Activated CD4-positive, CD25-positive, alpha-beta regulatory T cell (primary cell): Measurements from ENCODE around the gene DENND1A.
"Not testable (repeated sequence)": the region's sequence is repeated elsewhere in the genome, so short reads cannot be mapped to it uniquely, and the experiment has no call there.

Experiments
- DNase-seq, 4 experiments: peaks; one replicate each; lab custom pipeline; 2025; lab: John Stamatoyannopoulos, UW

Gene DENND1A

DNA sequence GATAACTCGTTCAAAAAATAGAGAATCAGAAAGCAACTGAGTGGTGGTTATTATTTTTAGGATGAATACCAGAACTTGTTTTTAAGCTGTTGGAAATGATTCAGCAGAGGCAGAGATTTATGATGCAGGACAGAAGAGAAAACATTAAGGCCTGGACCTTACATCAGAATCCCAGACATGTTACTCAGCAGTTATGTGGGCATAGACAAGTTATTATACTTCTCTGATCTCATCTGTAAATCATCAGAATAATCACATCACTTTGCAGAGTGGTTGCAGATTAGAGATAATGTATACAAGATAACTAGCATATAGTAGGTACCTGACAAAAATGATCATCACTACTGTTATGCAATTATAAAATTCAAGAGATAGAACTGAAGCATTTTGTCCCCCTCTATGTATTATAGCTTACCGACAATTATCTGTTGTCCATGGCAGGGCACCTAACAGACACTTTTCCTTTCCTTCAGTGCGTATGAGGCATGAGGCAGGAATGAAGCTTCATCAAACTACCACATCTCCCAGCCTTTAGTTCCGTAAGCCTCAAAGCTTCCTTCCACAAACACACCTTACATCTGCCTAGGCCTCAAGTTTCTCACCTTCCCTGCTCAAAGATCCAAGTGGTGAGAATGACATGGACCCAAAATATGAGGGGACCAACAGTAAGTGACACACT lies 165.9 kb downstream of the DENND1A start:
- no peak for DNase-seq

DNA sequence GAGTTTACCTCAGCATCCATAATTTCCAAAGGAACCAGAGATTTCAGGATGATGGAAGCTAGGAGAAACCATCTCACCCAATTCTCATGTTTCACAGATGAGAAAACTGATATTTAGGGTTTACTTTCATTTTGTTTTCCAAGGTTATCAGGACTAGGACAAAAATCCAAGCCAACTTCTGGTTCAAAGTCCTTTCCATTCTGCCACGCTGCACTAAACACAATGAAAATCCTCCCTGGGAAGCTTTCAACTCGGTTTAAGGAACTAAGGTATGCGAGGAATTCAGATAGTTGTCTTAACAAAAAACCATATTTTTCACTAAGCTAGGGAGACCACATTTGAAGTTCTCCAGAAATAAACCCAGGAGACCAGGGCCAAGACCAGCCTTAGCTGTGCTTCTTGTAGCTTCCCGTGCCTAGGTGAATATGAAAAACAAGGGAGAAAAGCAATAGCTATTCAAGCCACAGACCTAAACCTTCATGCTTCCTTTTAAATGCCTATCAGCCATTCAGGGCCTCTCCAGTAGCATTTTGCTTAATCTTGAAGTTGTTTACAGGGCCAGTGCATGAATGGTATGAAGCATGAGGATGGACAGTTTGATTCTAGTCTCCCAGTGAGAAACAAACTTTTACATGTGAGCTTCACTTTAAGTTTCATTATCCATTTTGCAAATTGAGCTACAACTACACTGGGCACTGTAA lies 167.9 kb downstream of the DENND1A start:
- DNase-seq = no peak

DNA sequence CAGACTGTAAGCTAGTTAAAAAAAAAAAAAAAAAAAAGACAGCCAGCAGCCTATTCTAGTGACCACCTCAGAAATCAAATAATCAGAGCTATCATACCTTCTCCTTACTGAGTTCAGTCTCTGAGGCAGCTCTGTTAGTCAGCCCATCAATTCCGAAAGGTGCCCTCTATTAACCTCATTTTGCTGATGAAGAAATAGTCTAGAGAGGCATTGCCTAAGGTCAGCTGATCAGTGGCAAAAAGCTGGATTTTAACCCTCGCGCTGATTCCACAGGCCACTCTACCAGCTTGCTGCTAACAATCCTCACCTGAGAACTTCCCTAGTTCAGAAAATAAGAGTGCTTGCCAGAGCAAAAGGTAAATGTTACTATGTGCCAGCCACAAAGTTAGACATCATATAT lies 172.0 kb downstream of the DENND1A start:
- DNase-seq = no peak

DNA sequence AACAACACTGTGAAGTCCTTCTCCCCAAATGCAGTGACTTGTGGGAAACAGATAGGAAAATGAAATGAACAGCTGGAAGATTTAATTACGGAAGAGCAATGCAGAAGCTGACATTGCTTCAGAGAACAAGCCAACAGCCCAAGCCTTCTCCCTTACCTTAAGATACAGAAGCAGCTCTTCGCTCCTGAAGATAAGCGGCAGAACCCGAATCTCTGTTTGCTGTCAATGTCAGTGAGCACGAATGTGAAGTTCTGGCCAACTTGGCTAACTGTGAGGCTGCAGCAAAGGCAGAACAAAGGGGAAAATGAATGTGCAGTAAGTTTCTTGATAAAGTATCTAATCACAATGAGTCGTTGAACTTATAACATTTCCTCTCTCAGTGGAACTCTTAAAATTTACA lies 172.4 kb downstream of the DENND1A start:
- no peak for DNase-seq

DNA sequence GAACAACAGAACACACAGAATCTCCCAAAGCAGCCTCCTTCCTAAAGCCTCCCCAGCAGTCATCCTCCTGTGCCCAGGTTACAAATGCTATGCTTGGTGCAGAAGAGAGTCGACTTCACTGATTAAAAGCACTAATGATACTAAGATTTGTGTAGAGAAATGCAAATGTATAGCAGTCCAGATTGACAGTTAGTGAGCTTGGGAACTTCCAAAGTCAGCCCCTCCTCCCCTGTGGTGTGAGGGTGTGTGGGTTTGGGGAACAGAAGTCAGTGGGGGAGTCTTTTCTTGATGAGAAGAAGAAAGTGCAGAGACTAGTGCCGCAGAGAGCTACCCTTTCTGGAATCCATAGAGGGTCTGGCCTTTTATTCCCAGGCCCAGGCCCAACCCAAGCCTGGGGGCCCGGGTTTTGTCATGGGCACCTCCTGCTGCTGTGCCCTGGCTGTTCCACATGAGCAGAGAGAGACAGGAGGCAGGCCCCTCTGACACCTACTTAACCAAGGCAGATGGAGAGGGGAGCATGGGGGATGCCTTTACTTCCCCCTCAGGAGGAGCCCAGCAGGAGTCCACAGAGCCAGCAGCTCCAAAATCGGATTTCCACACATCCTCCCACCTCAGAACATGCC lies 173.3 kb downstream of the DENND1A start:
- no peak for DNase-seq

DNA sequence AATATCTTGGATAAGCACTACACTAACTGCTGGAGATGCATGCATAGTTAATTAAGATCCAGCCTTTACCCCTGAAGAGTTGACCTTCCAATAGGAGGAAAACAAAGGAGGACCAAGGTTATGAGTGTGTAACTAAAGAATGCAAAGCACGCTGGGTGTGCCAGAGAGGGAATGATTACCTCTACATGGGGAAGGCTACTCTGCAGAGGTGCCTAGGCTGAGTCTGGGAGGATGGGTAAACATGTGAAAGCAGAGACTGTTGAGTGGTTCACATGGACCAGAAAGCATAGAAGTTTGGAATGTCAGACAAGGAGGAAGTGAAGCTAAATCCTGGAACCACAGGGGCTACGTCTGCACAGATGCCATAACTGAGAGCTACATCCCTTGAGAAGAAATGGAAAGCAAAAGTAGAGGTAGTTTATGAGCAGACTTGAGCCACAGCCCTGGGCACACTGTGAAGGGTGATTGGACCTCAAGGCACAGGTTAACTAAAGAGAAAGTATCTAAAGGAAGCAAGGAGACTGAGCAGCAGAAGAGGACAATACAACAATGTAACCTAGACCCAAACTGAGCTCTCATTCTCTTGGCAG lies 176.2 kb downstream of the DENND1A start:
- no peak for DNase-seq

DNA sequence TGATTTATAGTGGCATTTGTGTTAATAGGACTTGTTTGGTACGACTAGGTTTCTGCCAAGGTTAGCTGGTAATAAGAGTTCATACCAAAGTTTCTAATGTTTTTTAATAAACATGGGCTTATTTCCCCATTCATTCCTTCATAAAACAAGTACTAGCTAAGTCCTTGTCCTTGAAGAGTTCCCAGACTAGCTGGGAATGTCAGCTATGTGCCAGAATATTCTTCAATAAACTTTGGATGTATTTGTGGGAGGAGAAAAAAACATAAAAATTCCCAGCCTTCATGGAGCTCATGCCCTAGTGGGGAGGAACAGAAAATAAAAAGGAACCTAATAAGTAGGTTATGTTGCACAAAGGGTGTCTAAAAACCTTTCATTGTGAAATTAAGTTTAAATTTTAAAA lies 176.9 kb downstream of the DENND1A start:
- DNase-seq = no peak

DNA sequence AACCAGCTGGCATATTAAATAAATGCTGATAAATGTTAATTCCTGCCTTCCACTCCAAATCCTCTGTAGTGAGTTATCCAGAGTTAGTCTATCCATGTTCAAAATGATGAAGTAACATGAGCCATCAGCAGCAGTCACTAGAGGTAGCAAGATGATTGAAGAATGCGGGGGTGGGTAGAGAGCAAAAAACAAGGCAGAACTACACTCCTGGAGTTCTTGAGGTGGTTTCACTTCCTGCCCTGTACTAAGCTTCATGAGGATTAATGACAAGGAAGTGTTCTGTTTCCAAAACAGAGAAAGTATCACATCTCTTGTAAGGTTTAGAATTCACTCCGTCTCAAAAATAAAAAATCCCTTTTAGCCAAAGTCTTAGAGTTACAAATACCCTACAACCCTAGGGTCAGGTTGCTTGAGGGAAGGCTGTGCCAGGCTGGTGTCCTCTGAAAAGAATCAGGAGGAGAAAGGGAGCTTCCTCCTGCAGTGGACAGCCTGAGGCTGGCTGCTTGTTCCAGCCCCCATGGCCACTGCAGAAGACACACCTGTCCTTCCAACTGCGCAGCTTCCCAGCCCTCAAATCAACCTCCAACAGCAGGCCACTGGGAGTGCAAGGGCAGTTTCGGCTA lies 180.2 kb downstream of the DENND1A start:
- DNase-seq = no peak

DNA sequence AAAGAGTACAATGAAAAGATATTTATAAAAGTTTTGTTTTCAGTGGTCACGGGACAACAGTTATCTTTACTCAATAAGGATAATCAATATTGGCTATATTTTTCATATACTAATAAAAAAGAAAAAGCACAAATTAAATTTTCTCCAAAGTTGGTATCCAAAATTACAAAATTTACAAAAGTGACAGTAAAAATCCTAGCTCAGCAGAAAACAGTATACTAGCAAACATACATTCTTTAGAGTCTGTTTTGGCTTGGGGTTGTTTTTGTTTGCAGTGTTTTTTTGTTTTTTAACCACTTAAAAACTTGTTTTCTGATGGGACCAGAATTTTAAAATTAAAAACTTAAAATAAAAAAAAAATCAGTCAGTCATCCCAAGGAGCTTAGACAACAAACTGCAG lies 183.2 kb downstream of the DENND1A start:
- DNase-seq = no peak

DNA sequence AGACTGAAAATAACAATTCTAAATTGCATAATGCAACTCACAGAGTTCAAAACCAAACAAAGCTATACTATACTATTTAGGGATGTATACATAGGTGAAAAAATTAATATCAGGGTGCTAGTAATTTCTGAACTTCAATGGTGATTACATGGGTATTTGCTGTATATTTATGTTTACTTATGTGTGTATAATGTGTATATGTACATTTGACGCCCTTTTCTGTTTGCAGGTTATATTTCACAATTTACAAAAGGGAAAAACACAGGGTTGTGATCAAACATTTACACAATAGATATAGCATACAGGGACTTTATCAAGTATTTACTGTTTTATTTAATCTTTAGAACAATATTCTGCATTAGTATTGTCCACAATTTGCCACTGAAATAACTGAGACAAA lies 184.0 kb downstream of the DENND1A start:
- no peak for DNase-seq

DNA sequence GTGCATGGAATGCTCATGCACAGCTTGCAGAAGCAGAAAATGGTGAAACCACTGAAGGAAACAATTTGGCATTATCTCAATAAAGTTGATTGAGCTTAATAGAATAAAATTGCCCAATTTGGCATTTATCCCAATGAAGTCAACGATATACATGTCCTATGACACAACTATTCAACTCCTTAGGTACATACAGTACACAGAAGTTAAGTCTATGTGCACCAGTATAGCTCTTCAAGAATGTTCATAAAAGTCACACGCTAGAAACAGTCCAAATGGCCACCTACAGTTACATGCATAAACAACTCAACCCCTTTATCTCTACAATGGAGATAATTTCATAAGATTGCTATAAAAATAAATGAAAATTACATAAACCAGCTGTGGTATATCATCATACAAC lies 184.5 kb downstream of the DENND1A start:
- no peak for DNase-seq

DNA sequence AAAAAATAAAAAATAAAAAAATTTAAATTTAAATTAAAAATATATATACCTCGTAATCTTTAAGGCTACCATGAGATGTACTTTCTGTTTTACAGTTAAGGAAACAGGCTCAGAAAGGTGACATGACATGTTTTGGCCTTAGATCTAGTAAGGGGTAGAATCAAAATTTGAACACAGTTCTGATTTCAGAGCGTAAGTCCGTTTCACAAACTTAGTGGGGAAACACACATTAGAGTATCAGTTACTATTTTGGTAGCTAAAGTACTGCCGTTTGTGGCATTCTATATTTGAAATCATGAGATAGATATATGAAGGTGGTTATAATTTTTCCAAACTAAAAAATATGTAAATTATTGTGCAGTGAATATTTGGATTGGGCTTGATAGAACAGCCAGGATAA lies 186.2 kb downstream of the DENND1A start:
- DNase-seq = no peak

DNA sequence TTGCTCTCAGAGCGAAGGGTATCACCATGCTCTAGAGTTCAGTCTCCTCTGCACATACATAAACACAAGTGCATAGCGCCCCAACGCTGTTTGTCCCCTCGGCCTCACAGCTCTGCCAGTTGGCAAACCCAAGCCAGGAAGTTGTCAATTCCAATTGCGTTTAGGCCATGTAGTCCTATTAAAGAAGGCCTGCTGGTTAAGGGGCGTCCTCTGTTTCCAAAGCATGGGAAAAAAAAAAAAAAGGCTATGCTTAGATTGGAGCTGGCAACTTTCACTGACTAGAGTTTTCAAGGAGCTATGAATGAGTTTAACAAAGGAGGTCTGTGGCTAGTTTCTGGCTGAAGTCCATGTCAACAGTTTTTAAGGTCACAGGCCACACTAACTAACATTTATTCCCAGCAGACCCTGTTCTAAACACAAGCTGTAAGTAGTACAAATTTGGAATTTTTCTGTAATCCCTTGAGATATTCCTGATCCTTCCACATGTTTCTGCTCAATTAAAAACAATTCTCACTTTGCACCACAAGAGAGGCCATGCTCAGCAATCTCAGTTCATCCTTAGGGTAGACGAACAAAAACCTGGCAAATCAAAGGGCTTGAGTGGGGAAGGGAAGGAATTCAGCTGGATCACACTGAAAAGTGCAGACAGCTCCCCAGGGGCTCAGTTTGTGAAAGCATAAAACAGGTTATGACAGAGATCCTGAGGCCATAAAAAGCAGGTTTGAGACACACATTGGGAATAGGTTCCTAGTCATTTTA lies 187.7 kb downstream of the DENND1A start:
- DNase-seq = no peak

DNA sequence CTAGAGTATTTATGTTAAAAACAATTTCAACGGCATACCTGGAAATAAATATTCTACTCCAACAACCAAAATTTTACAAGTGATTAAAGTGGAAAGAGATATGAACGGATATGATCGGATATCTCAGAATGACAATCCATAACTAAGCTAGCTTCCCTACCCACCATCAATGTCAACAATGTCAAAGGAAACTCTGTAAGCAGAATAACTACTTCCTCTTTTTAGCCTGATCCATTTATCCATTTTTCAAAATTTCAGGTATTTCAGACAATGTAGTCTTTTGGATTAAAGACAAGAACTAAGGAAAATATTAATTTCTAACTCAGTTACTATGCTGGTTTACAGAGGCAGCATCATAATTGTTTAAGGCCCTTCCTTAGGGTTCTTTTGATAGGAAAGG lies 188.7 kb downstream of the DENND1A start:
- no peak for DNase-seq

DNA sequence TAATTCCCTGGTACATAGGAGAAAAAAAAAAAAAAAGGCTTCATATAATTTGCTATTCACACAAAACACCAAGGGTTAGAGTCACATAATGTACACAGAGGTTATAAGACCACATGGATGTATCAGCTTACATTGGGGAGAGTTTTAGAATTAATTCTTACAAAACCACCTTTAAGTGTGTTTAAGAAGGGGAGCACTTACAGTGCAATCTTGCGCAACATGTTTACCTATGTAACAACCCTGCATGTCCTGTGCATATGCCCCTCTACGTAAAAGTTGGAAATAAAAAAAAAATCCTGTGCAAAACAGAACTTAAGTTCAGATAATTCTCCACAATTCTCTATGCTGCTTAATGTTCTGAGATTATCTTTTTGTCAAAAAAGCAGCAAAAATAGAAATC lies 190.0 kb downstream of the DENND1A start:
- DNase-seq = no peak

DNA sequence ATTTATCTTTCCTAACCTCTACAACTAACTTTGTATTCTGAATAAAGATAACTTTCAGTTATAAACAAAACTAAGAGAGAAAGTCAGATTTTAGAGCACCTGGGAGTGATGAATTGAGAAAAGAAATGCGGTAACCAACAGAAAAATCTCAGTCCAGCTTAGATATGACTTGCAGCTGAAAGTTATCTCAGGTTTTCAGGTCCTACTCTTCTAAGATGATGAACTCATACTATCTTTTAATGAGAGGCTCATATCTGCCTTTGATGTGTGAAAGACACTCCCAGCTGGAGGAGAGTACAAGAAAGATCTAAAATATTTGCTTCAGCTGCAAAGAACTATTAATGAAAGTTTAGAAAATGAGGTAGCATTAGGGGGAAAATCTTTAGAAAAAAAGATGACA lies 190.5 kb downstream of the DENND1A start:
- DNase-seq = no peak

DNA sequence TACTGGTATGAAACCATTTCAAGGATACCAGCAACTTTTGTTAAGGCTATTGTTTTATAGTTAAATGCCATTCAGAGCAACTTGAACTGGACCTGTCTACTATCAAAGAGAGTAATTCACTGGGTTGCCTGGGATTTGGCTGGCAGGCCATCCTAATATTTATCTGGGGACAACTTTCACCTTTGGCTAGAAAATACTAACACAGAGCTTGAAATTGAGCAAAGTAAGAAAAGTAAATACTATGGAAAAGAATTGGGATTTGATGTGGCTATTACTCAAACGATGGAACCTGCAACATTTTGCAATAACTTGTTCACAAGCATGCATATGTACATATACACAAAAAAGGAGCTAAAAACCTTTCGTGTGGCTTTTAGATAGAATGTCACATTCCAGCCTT lies 191.3 kb downstream of the DENND1A start:
- no peak for DNase-seq

DNA sequence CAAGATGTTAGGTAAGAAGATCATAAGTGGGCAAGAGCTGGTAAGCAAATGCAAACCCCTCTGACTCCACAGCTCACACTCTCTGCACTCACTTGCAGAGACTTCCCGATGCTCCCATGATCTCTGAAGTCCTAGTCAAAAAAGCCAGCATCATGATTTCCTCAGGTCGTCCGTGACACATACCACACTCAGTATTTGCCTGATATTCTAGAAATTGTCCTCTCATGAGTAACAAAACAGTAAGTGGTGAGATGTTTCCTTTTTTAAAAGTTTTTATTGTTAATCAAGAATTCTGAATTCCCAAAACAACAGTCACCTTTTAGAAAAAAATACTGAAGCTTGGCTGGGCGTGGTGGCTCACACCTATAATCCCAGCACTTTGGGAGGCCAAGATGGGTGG lies 194.6 kb downstream of the DENND1A start:
- DNase-seq = no peak

DNA sequence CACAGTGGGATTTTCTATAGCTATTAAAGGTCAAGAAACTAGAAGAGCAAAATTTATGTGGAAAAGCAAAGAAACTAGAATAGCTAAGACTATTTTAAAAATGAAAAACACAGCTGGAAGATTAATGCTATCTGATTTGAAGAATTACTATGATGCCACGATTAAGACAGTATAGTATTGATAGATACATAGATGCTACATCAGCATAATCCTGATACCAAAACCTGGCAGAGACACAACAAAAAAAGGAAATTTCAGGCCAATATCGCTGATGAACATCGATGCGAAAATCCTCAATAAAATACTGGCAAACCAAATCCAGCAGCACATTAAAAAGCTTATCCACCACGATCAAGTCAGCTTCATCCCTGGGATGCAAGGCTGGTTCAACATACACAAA lies 201.4 kb downstream of the DENND1A start:
- DNase-seq = not testable (repeated sequence)

DNA sequence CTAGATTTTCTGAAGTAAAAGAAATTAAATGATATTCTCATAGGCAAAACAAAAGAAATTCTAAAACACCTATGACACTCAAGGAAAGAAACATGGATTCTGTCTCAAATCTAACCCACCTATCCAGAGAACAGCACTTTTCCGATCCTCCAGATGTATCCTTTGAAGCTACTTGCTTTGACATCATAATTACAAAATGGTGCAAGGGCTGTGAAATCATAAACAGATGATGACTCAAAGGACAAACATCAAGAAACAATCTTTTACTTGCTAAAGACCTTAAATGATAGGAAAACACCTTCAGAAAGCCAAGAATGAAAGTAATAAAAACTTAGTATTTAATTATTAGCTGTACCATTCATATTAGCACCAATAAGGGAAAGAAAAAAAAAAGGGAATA lies 202.6 kb downstream of the DENND1A start:
- no peak for DNase-seq

DNA sequence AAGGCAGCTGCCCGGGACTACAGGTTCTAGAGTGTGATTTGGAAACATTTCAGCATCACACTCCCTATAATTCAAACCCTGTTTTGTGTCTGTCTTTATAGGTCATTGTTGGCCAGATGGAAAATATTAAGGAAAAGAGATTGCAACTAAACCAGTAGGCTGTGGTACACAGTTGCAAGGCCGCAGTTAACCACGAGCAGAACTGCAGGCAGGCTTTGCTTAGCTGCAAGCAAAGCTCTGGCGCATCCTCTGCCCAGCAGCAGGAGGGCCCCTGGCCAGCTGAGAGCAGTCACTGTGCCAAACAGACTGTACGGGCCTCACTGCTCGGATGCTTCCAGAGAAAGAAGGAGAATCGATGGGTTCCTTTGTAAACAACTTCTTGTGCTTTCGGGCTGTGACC lies 204.5 kb downstream of the DENND1A start:
- no peak for DNase-seq

DNA sequence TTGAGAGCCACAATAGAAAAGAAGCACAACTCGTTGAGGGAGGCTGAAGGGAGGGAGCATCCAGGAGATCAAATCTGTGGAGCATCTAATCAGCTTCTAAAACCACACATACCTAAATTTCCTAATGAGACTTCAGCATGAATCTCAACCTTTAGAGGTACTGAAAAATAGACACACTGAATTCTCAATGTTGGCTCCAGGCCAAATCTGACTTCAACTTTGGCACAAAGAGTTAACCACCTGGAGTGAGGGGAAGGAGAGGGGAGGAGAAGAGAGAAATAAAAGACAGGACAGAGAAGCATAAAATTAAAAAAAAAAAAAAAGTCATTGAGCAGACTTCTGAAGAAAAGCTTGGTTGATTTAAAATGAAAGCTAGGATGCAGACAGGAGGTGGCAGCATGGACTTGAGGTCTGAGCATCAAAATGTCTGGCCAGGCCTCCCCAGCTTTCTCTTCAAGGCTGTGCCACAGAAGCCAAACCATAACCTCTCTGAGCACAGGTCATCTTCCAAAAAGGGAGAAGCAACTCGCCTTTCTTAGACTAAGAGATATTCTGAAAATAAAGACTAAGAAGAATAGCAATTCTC lies 205.6 kb downstream of the DENND1A start:
- DNase-seq = no peak
